Subcutaneous adipose tissue (tissue), 4 donors: ENCODE data around the gene HSP90AB1. TPM values are rescaled to one million over a fixed set of nuclear protein-coding genes. Genes with fewer than 3 reads are reported as not detected.

Experiments used
- CTCF ChIP-seq: fragments of 450-650 bp; IDR thresholded peaks from one replicate; pipeline ENCODE4 v1.5.1; 2016; ENCODE audit warnings: low read depth, mild to moderate bottlenecking, control low read depth, antibody characterized with exemption, moderate library complexity
- total RNA-seq, 4 donors: library from RNA; depleted of rRNA; stranded (reverse); fragments of >200 nt; gene quantifications; one replicate each; pipeline ENCODE4 v1.1.0, GENCODE V29; 2016

Gene HSP90AB1
- total RNA-seq, 4 donors from 2014 or later = 457 to 750 (median 477) TPM

- TF ChIP-seq CTCF = no peak
These were observed 18.9 kb upstream of the HSP90AB1 start for GRCh38 chr6:44228031-44228430.

- TF ChIP-seq CTCF = no peak
These were observed 18.5 kb upstream of the HSP90AB1 start for GRCh38 chr6:44228433-44228832.

- no peak for TF ChIP-seq CTCF
These were observed 18.1 kb upstream of the HSP90AB1 start for GRCh38 chr6:44228836-44229235.

DNA sequence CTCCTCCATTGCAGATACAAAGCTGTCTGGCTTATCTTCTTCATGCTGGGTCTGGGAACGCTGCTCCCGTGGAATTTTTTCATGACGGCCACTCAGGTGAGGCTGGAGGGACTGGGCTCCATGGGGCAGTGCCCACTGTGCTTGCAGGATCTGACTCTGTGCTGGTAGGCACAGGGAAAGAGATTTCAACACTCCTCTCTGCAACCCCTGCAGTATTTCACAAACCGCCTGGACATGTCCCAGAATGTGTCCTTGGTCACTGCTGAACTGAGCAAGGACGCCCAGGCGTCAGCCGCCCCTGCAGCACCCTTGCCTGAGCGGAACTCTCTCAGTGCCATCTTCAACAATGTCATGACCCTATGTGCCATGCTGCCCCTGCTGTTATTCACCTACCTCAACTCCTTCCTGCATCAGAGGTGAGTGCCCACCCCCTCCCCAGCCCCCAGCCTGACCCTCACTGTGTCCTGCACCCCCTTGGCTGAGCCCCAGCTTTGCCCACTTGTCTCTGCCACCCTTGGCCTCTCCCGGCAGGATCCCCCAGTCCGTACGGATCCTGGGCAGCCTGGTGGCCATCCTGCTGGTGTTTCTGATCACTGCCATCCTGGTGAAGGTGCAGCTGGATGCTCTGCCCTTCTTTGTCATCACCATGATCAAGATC is 17.4 kb upstream of the HSP90AB1 start:
- no peak for TF ChIP-seq CTCF

- no peak for TF ChIP-seq CTCF
These were observed 16.7 kb upstream of the HSP90AB1 start for GRCh38 chr6:44230034-44230675.

DNA sequence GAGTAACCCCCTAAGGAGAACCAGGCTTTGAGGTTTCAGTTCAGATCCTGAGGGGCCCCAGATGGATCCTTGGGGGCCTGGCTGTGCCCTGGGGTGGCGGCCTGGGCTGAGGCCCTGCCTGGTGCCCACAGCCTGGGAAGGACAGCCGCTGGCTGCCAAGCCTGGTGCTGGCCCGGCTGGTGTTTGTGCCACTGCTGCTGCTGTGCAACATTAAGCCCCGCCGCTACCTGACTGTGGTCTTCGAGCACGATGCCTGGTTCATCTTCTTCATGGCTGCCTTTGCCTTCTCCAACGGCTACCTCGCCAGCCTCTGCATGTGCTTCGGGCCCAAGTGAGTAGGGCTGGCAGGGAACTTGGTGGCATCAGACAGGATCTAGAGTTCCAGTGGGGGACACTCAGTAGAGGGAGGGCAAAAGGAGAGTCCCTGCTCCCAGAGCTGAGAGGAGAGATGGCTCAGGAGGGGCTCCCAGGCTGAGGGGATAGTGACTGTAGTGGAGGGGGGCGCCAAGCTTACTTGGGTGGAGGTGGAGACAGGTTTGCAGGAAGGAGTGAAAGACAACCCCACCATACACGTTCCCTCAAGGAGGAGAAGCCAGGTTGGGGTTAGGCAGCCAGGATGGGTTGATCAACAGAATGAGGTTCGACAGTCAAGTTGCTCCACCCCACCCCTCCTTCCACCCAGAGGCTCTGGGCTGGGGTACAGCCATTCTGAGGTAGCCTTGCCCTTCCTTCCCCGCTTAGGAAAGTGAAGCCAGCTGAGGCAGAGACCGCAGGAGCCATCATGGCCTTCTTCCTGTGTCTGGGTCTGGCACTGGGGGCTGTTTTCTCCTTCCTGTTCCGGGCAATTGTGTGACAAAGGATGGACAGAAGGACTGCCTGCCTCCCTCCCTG is 14.0 kb upstream of the HSP90AB1 start:
- no peak for TF ChIP-seq CTCF

DNA sequence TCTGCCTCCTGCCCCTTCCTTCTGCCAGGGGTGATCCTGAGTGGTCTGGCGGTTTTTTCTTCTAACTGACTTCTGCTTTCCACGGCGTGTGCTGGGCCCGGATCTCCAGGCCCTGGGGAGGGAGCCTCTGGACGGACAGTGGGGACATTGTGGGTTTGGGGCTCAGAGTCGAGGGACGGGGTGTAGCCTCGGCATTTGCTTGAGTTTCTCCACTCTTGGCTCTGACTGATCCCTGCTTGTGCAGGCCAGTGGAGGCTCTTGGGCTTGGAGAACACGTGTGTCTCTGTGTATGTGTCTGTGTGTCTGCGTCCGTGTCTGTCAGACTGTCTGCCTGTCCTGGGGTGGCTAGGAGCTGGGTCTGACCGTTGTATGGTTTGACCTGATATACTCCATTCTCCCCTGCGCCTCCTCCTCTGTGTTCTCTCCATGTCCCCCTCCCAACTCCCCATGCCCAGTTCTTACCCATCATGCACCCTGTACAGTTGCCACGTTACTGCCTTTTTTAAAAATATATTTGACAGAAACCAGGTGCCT is 13.3 kb upstream of the HSP90AB1 start:
- no peak for TF ChIP-seq CTCF
